Measurements from ENCODE around the gene FRG2C.
"Not testable (repeated sequence)": the region's sequence is repeated elsewhere in the genome, so short reads cannot be mapped to it uniquely, and the experiment has no call there.

DNA sequence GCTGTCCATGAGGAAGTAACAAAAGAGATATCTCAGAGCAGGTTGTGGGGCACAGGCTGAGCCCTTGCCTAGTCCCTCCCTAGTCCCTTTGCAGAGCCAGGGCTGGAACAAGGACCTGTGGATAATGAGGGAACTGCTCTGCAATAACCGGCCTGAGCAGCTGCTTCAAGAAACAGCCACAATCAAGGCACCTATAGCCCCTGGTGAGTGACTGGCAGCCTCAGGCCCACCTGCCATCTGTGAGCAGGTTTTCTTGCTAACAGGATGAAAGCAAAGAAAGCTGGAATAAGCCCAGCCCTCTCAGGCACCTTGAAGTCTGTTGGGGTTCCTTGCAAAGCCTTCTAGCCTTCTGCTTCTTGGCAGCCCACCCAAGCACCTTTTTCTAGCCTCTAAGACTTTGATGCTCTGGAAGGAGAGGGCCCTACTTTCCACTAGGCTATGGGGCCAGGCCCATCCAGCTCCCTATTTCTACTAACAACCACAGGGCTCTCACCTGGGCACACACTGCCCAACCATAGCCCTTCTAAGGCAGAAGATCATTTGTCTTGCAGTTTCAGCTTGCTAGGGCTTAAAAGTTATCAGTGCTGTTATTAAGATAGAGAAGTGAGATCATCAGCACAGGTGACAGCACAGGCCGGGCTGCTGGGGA lies 33.1 kb upstream of the FRG2C start:
- TF ChIP-seq EZH2 (IDR thresholded peaks at IDR 0.05; ENCODE audit: low read length, missing control alignments) = not testable (repeated sequence)
- TF ChIP-seq, protein P1, sequence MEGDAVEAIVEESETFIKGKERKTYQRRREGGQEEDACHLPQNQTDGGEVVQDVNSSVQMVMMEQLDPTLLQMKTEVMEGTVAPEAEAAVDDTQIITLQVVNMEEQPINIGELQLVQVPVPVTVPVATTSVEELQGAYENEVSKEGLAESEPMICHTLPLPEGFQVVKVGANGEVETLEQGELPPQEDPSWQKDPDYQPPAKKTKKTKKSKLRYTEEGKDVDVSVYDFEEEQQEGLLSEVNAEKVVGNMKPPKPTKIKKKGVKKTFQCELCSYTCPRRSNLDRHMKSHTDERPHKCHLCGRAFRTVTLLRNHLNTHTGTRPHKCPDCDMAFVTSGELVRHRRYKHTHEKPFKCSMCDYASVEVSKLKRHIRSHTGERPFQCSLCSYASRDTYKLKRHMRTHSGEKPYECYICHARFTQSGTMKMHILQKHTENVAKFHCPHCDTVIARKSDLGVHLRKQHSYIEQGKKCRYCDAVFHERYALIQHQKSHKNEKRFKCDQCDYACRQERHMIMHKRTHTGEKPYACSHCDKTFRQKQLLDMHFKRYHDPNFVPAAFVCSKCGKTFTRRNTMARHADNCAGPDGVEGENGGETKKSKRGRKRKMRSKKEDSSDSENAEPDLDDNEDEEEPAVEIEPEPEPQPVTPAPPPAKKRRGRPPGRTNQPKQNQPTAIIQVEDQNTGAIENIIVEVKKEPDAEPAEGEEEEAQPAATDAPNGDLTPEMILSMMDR (conservative IDR thresholded peaks at IDR 0.05 in 1 of 2, IDR thresholded peaks at IDR 0.05 in 1 of 2; ENCODE audit: low read depth in 1 of 2, low read length in 2 of 2) = not testable (repeated sequence)

Data from fibroblast of lung (primary cell).